GM21723 (cell line): Measurements from ENCODE around the gene ARHGEF19.

Experiments
- ATAC-seq: cut with Tn5 transposase; IDR thresholded peaks from one replicate; pipeline ENCODE4 v1.9.1; 2021; ENCODE audit warnings: mild to moderate bottlenecking, moderate library complexity; ENCODE audit not compliant: unreplicated experiment

The ARHGEF19 gene

DNA sequence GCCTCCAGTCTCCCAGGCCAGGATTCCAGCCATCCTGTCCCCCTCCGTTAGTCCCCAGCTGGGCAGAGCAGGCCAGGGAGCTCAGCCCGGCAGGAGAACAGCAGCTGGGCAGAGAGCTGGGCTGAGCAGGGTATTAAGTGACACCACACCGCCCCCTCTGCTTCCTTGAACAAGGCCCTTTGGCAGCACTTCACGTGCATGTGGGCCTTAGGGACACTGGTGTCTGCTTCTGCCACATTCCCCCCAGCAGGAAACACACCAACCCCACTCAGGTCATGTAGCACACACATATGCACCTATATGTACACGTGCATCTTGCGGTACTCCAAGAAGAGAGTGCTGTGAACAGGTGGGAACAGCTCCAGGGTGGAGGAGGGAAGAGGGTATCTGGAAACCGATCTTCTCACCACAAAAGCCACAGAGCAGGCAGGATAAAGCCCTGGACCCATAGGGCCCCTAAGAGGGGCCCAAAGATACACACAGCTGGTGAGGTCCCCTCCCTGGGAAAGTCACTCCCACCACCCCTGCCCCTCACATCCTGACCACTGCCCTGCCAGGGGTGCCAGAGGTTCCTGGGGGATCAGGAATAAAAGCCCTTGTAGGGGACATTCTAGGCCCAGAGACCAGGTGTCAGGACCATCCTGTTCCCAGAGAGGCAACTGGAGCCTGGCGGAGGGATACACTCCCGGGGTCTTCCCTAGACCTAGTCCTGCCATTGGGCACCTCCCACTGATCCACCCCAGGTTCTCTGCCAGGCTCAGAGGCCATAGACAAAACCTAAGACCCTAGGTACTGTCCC is 61.1 kb downstream of the ARHGEF19 start:
- ATAC-seq: no peak

DNA sequence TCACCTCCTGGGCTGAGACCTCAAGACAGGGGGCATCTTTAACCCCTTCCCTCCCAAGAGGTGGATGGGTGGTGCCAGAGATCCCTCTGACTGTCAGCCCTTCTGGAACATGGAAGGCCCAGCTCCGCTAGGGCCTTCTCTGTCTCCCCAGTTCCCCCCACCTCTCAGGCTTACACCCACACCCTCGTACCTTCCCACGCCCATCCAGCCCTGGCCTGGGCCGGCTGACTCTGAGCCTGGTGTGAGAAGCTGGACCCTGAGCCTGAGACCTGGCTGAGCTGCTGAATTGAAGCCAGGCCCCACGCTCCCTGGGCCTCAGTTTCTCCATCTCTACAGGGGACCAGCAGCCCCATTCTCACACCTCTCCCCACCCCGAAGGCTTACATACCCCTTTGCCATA is 61.9 kb downstream of the ARHGEF19 start:
- no peak for ATAC-seq

DNA sequence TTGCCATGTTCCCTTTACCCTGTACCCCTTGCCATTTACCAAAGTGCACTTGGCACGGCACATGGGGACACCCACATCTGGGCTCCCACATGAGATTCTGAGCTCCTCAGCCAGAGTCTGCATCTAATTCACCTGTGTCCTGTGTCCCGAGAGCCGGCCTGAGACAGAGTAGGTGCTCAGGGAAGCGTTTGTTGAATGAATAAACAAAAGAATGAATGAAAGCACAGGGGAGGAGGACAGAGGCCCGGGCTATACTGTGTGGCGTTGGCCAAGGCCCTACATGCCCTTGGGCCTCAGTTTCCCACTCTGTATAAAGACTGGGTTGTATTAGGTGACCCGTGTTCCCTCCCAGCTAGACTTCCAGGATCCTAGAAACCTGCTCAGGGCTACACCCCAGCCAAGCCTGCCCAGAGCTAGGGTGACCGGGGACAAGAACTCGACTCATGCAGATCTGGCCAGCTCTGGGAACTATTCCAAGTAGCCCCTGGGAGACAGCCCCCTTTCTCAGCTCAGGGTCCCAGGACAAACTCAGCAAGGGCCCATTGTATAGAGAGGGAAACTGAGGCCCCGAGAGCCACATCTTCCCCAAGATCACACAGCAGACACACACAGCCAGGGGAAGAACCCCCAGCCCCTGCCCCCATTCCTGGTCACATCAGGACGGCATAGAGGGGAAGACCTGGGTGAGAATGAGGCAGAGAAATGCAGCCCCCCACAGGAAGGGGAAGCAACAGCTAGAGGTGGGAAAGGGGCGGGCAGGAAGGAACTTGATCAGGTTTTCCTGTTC is 62.6 kb downstream of the ARHGEF19 start:
- no peak for ATAC-seq

DNA sequence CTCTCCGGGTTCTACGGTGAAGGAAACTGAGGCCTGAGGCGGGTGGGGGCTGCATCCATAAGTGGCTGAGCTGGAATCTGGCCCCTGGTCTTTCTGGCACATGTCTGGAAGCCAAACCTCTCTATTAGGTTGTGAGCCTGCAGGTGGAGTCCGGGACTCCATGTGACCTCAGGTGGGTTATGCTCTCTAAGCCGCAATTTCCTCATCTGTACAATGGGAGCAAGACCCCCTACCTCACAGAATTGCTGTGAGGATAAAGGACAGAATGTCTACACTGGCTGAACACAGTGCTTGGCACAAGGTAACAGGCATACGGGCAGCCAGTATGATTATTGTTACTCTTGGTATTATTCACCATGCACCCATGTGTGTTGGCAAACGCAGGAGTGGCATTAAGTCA is 63.3 kb downstream of the ARHGEF19 start:
- no peak for ATAC-seq

DNA sequence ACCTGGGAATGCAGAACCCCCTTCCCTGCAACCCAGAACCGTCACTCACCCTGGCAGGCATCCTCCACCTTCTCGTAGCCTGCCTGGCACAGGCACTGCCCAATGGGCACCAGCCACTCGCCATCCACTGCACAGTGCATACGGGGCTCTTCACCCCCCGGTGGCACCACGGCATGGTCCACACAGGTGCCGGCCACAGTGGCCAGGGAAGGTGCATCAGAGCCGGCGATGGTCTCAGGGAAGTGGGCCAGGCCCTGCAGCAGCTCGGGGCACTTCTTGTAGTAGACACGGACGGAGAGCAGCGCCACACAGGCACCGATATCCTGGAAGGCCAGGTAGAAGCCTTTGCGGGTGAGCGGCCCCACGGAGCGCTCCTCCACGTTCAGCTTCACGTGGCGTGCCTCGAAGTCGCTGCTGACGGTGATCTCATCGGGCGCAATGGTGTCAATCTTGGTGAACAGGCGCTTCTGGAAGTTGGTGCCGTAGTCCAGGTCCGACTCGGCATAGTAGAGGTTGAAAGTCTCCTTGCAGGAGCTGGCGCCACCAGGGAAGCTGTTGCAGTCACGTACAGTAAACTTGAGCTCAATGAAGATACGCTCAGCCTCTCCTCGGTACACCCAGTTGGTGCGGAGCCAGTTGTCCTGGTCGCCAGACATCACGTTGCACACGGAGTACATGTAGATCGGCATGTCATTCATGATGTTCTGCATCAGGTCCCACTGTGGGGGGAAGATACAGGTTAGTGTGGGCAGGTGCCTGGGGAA is 63.9 kb downstream of the ARHGEF19 start:
- no peak for ATAC-seq
